ENCODE measurements around the gene PAX3. TPM values are rescaled to one million over a fixed set of nuclear protein-coding genes. Genes with fewer than 3 reads are reported as not detected.

PAX3 gene
- total and polyA plus RNA-seq, 9 of the 15 experiments (the other 6 are each of a cell fraction or from before 2014, with no cell fraction given), result not detected

DNA sequence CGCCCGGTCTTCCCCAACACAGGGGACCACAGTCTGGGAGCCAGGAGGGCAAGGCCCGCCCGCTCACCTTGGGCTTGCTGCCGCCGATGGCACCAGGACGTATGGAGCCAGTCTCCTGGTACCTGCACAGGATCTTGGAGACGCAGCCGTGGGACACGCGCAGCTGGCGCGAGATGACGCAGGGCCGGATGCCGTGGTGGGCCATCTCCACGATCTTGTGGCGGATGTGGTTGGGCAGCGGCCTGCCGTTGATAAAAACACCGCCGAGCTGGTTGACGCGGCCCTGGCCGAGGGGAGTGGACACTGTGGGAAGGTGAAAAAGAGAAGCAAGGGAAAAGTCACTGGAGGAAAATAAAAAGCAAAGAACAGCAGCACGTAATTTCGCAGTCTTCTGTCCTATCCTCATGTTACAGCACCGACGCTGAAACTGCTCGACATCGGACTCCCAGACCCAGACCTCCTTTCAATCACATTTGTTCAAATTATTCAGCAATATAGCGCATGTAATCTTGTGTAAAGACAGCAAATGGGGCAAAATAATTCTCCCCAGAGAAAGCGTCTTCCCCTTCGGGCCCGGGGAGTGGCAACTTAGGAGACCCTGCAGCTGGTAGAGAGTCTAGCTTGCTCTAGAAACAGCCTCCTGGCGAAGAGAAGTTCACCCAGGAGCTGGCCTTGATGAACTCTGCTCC is 1.7 kb downstream of the PAX3 start:
- 2% methylated on average over 14 of the region's 36 CpGs for WGBS (ENCODE audit: insufficient coverage, low coverage, missing lambda C conversion rate)
- in situ Hi-C loops (cut with MboI), result no loop called here
- no TSS peak for BruUV-seq (replicated peaks)

More for the DNA sequence above, 1.7 kb downstream of the PAX3 start:
- Histone ChIP-seq H3K4me1 (replicated peaks in 1 of 2; ENCODE audit: control insufficient read depth in 2 of 2, insufficient read depth in 2 of 2, low read length in 2 of 2) (peaks cover 0 to 12% of the 10 kb centered on the region in 2 experiments; a peak in 1 of 5 replicates), H3K9ac (ENCODE audit: insufficient read depth in 1 of 2, low read depth in 2 of 2, low read length in 2 of 2) (no peak overlapping the region), H3K4me2 (ENCODE audit: insufficient read depth, low read length) (no peak overlapping the region), H3K9me3 (replicated peaks; ENCODE audit: control insufficient read depth, insufficient read depth, low read depth, low read length) (no peaks in the 10 kb centered on the region), H3K27ac (ENCODE audit: extremely low read depth, low read depth, low read length) (no peak overlapping the region), H3K9me1 (ENCODE audit: control insufficient read depth, insufficient read depth, low read length) (no peaks in the 10 kb centered on the region), H2AFZ (ENCODE audit: low read depth, low read length) (no peak overlapping the region), H3K36me3 (ENCODE audit: control insufficient read depth, insufficient read depth, low read length) (no peaks in the 10 kb centered on the region), H3K79me2 (ENCODE audit: control insufficient read depth, insufficient read depth, low read length) (no peaks in the 10 kb centered on the region), H3K27me3 (ENCODE audit: control insufficient read depth in 2 of 2, insufficient read depth in 2 of 2, low read length in 2 of 2) (peaks cover 0 to 66% of the 10 kb centered on the region in 2 experiments; a peak in 3 of 5 replicates), H4K20me1 (replicated peaks; ENCODE audit: control insufficient read depth, insufficient read depth, low read length) (no peaks in the 10 kb centered on the region), H3K4me3 (no peak overlapping the region)
- ATAC-seq, result no peak; the same call in 2 of the 3 replicates
- CTCF ChIA-PET (ENCODE audit: low intra/inter-chr PET ratio), result no interaction called here
- FAIRE-seq, result no peak
- TF ChIP-seq GABPA (tag; conservative IDR thresholded peaks at IDR 0.05; ENCODE audit: low read depth), result peak; percentile 59
- TF ChIP-seq, protein P1, sequence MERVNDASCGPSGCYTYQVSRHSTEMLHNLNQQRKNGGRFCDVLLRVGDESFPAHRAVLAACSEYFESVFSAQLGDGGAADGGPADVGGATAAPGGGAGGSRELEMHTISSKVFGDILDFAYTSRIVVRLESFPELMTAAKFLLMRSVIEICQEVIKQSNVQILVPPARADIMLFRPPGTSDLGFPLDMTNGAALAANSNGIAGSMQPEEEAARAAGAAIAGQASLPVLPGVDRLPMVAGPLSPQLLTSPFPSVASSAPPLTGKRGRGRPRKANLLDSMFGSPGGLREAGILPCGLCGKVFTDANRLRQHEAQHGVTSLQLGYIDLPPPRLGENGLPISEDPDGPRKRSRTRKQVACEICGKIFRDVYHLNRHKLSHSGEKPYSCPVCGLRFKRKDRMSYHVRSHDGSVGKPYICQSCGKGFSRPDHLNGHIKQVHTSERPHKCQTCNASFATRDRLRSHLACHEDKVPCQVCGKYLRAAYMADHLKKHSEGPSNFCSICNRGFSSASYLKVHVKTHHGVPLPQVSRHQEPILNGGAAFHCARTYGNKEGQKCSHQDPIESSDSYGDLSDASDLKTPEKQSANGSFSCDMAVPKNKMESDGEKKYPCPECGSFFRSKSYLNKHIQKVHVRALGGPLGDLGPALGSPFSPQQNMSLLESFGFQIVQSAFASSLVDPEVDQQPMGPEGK (CRISPR knock-in tag; IDR thresholded peaks at IDR 0.05; ENCODE audit: borderline replicate concordance), result no peak
- TF ChIP-seq, protein P2, sequence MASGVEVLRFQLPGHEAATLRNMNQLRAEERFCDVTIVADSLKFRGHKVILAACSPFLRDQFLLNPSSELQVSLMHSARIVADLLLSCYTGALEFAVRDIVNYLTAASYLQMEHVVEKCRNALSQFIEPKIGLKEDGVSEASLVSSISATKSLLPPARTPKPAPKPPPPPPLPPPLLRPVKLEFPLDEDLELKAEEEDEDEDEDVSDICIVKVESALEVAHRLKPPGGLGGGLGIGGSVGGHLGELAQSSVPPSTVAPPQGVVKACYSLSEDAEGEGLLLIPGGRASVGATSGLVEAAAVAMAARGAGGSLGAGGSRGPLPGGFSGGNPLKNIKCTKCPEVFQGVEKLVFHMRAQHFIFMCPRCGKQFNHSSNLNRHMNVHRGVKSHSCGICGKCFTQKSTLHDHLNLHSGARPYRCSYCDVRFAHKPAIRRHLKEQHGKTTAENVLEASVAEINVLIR (CRISPR knock-in tag; IDR thresholded peaks at IDR 0.05), result 0 out of 2 replicates have a peak, but pooled peaks have one; percentile 12
- TF ChIP-seq GATAD2B (IDR thresholded peaks at IDR 0.05; ENCODE audit: borderline replicate concordance), result no peak
- no peak for TF ChIP-seq ZNF384 (IDR thresholded peaks at IDR 0.05; ENCODE audit: low read depth, low read length)
- TF ChIP-seq, protein P3, sequence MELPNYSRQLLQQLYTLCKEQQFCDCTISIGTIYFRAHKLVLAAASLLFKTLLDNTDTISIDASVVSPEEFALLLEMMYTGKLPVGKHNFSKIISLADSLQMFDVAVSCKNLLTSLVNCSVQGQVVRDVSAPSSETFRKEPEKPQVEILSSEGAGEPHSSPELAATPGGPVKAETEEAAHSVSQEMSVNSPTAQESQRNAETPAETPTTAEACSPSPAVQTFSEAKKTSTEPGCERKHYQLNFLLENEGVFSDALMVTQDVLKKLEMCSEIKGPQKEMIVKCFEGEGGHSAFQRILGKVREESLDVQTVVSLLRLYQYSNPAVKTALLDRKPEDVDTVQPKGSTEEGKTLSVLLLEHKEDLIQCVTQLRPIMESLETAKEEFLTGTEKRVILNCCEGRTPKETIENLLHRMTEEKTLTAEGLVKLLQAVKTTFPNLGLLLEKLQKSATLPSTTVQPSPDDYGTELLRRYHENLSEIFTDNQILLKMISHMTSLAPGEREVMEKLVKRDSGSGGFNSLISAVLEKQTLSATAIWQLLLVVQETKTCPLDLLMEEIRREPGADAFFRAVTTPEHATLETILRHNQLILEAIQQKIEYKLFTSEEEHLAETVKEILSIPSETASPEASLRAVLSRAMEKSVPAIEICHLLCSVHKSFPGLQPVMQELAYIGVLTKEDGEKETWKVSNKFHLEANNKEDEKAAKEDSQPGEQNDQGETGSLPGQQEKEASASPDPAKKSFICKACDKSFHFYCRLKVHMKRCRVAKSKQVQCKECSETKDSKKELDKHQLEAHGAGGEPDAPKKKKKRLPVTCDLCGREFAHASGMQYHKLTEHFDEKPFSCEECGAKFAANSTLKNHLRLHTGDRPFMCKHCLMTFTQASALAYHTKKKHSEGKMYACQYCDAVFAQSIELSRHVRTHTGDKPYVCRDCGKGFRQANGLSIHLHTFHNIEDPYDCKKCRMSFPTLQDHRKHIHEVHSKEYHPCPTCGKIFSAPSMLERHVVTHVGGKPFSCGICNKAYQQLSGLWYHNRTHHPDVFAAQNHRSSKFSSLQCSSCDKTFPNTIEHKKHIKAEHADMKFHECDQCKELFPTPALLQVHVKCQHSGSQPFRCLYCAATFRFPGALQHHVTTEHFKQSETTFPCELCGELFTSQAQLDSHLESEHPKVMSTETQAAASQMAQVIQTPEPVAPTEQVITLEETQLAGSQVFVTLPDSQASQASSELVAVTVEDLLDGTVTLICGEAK (IDR thresholded peaks at IDR 0.05), result no peak
- TF ChIP-seq, protein P3 (CRISPR knock-in tag; IDR thresholded peaks at IDR 0.05), result no peak
- peak; percentile 66; the same call in 1 of the 2 replicates for TF ChIP-seq ETV1 (tag; conservative IDR thresholded peaks at IDR 0.05; ENCODE audit: low read depth)
- TF ChIP-seq TARDBP (IDR thresholded peaks at IDR 0.05), result no peak
- TF ChIP-seq FOSL1 (tag; conservative IDR thresholded peaks at IDR 0.05), result no peak
- POLR2A ChIA-PET, result interaction anchor here (0.5 kb wide), 1 partner anchor 1274 kb away, joined by 3 read pairs; no protein-coding TSS in a partner anchor
- DNase-seq (ENCODE audit: extremely low read depth in 1 of 4, low spot score in 3 of 4), result no peak
- intact Hi-C loops (cut with micrococcal nuclease), result no loop called here
